Esophagus squamous epithelium (tissue), 4 donors: Measurements from ENCODE around the gene RHCE.
"Not testable (repeated sequence)": the region's sequence is repeated elsewhere in the genome, so short reads cannot be mapped to it uniquely, and the experiment has no call there.

Experiments used
- CTCF ChIP-seq, 6 experiments: fragments of 450-650 bp in 4 of 6; fragments of 200-600 bp in 2 of 6; sonication (generic) in 2 of 6; IDR thresholded peaks; one replicate each; pipeline ENCODE4 v1.5.1; 2016 to 2019; ENCODE audit warnings: antibody characterized with exemption in 6 of 6, mild to moderate bottlenecking in 4 of 6, moderate library complexity in 4 of 6
- POLR2A ChIP-seq, 4 donors: fragments of 450-650 bp; IDR thresholded peaks; one replicate each; pipeline ENCODE4 v1.6.1; 2017; ENCODE audit warnings: antibody characterized with exemption in 4 of 4, mild to moderate bottlenecking in 4 of 4, moderate library complexity in 3 of 4

GRCh38 chr1:25414578-25414977, 6.0 kb downstream of the RHCE start:
- not testable (repeated sequence) for TF ChIP-seq CTCF, POLR2A (IDR thresholded peaks at IDR 0.05)
